ENCODE data around the gene NPIPB13. TPM values are rescaled to one million over a fixed set of nuclear protein-coding genes. Genes with fewer than 3 reads are reported as not detected.

NPIPB13 gene
- total RNA-seq = 0.43 and 2.0 TPM in 2 replicates

DNA sequence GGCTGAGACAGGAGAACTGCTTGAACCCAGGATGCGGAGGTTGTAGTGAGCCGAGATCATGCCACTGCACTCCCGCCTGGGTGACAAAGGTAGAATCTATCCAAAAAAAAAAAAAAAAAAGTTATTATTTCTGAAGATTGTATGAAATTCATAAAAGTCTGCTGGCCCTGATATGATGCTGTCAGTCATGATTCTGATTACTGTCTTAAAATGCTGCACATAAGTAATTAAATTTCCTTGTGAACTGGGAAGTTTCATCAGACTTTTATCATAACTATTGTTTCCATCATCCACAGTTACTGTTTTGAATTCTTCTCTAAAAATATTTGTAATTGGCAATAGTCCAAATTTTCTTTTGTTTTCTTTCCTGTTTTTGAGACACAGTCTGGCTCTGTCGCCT lies at the start of gene NPIPB13:
NPIPB13 (minus strand) TSS at position 101 of the 400 bp plus-strand sequence. CDS start 2,906 bp downstream, outside the sequence.

DNA sequence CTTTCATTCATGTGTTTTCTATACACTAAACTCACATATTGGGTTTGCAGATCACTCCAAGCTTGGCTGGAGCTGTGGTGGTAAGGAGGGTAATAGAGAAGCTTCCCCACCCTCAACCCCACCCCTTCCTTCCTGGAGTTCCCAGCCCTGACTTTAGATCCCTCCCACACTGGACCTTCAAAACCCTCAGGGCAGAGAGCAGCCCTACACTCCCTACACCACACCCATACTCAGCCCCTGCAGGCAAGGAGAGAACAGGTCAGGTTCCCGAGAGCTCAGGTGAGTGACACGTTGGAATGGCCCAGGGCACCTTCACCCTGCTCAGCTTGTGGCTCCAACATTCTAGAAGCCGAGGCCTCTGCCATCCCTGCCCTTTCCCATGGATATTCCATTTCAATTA lies 49.2 kb downstream of the NPIPB13 start, which contains the start of gene SULT1A3:
SULT1A3 (plus strand) TSS at position 207 of the 400 bp plus-strand sequence. CDS start 1,474 bp downstream, outside the sequence.

Other genes starting within 250 kb of the NPIPB13 start
- 0.09 and 0.33 TPM in 2 replicates for gene DOC2A, start 237.5 kb downstream of the NPIPB13 start, total RNA-seq
- gene C16orf92, start 225.3 kb downstream of the NPIPB13 start, total RNA-seq = not detected in 2 replicates
- not detected in 2 replicates for gene TLCD3B, start 217.2 kb downstream of the NPIPB13 start, total RNA-seq
- gene ALDOA, start 182.7 kb downstream of the NPIPB13 start, total RNA-seq = 155 and 225 TPM in 2 replicates
- gene PPP4C, start 172.5 kb downstream of the NPIPB13 start, total RNA-seq = 190 and 227 TPM in 2 replicates
- 0.11 and 0.26 TPM in 2 replicates for gene TBX6, start 156.6 kb downstream of the NPIPB13 start, total RNA-seq
- gene YPEL3, start 152.3 kb downstream of the NPIPB13 start, total RNA-seq = 22.9 and 26.1 TPM in 2 replicates
- 0.86 and 1.2 TPM in 2 replicates for gene GDPD3, start 134.9 kb downstream of the NPIPB13 start, total RNA-seq
- gene MAPK3, start 125.3 kb downstream of the NPIPB13 start, total RNA-seq = 39.7 and 43.9 TPM in 2 replicates
- 0.76 and 1.5 TPM in 2 replicates for gene CORO1A, start 64.9 kb downstream of the NPIPB13 start, total RNA-seq
- gene BOLA2B, start 54.8 kb downstream of the NPIPB13 start, total RNA-seq = 13.4 and 26.9 TPM in 2 replicates
- 43.8 and 54.1 TPM in 2 replicates for gene SLX1A, start 54.6 kb downstream of the NPIPB13 start, total RNA-seq
- 1.5 and 1.9 TPM in 2 replicates for gene SULT1A3, start 49.2 kb downstream of the NPIPB13 start, total RNA-seq
- 33.8 and 39.9 TPM in 2 replicates for gene CD2BP2, start 106.8 kb upstream of the NPIPB13 start, total RNA-seq
- 18.0 and 21.6 TPM in 2 replicates for gene TBC1D10B, start 122.0 kb upstream of the NPIPB13 start, total RNA-seq
- gene MYL11, start 126.3 kb upstream of the NPIPB13 start, total RNA-seq = not detected in 2 replicates
- 0.11 TPM in 1 of 2 replicates, not detected in the other for gene SEPTIN1, start 134.1 kb upstream of the NPIPB13 start, total RNA-seq
- gene ZNF48, start 146.9 kb upstream of the NPIPB13 start, total RNA-seq = 11.8 and 19.3 TPM in 2 replicates
- 8.0 and 13.7 TPM in 2 replicates for gene ZNF771, start 159.1 kb upstream of the NPIPB13 start, total RNA-seq
- gene DCTPP1, start 181.6 kb upstream of the NPIPB13 start, total RNA-seq = 95.3 and 120 TPM in 2 replicates
- 23.4 and 23.7 TPM in 2 replicates for gene SEPHS2, start 197.4 kb upstream of the NPIPB13 start, total RNA-seq
- under 0.01 TPM in 1 of 2 replicates, not detected in the other for gene ITGAL, start 224.3 kb upstream of the NPIPB13 start, total RNA-seq